Mesodermal cell (in vitro differentiated cells): ENCODE results near the gene SND1.

Experiments
- H3K27ac ChIP-seq: 2 replicates; pipeline ENCODE4 v1.7.0; 2013; ENCODE audit warnings: mild to moderate bottlenecking, low read depth, low read length, moderate library complexity; ENCODE audit not compliant: severe bottlenecking
- H3K36me3 ChIP-seq: 2 replicates; pipeline ENCODE4 v1.7.1; 2013; ENCODE audit warnings: mild to moderate bottlenecking, low read length, moderate library complexity; ENCODE audit not compliant: control insufficient read depth, insufficient read depth
- H3K4me1 ChIP-seq: one replicate; pipeline ENCODE4 v1.7.1; 2013; ENCODE audit warnings: mild to moderate bottlenecking, low read length; ENCODE audit not compliant: insufficient read depth, control insufficient read depth, poor library complexity, severe bottlenecking
- H3K4me3 ChIP-seq: 2 replicates; pipeline ENCODE4 v1.7.0; 2013; ENCODE audit warnings: low read length, control low read depth, mild to moderate bottlenecking; ENCODE audit not compliant: insufficient read depth, poor library complexity, severe bottlenecking; ENCODE audit errors: extremely low read depth
- H3K9me3 ChIP-seq: 2 replicates; pipeline ENCODE4 v1.7.1; 2013; ENCODE audit warnings: mild to moderate bottlenecking, low read length, moderate library complexity; ENCODE audit not compliant: control insufficient read depth
- WGBS, 2 experiments: methylation state at CpG; one replicate each; pipeline ENCODE4 v1.1.5; 2013; ENCODE audit warnings: missing lambda C conversion rate in 2 of 2; ENCODE audit not compliant: insufficient coverage in 2 of 2; 5-methylcytosine and 5-hydroxymethylcytosine counted together

Gene SND1

DNA sequence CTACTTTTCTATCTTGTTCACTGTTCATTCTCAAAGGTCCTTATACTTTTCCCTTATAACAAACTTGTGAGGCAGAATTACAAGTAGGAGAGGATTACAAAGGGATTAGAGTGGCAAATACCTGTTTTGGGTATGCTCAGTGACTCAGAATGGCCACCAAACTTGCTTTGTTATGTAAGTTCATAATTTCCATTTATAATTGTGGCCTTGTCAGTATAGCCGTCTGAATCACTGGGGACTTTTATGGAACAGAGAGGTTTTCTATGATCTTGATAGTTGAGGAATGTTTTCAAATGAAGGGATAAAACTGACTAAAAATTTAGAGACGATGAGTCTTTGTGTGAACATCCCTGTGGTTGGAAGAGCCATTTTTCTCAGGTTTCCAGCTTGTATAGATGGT, 116.2 kb downstream of the SND1 start:
- H3K4me1 ChIP-seq = peaks cover 6% of the 10 kb centered on the region
- peaks cover 16% of the 10 kb centered on the region for H3K36me3 ChIP-seq
- 92% methylated on average over 2 of the region's 2 CpGs; no CpG with 5 or more reads in 1 of the 2 experiments for WGBS, 2 experiments
- no peaks in the 10 kb centered on the region for H3K9me3 ChIP-seq
- no peak overlapping the region for H3K4me3 ChIP-seq
- H3K27ac ChIP-seq = no peak overlapping the region

DNA sequence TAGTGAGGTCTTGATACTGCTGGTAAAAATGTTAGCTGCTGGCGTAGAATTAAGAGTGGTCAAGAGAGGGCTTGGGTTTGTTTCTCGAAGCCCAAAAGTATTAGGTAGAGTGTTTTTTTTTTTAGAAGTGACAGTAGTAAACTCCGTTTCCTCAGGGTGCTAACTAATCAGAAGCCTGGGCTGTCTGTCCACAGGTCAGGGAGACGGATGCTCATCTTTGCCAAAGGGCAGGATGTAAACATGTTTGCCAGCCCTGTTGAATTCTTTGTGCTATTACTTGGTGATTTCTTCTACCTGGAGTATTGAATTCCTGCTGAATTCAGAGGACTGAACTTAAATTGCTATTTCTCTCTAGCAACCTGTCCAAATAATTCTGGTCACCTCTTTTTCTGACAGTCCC, 117.1 kb downstream of the SND1 start:
- peaks cover 6% of the 10 kb centered on the region for H3K4me1 ChIP-seq
- no peak overlapping the region for H3K27ac ChIP-seq
- WGBS, 2 experiments = 88 to 100% methylated on average over 2 to 4 of the region's 4 CpGs
- no peak overlapping the region for H3K4me3 ChIP-seq
- peaks cover 25% of the 10 kb centered on the region for H3K36me3 ChIP-seq
- H3K9me3 ChIP-seq = no peaks in the 10 kb centered on the region

DNA sequence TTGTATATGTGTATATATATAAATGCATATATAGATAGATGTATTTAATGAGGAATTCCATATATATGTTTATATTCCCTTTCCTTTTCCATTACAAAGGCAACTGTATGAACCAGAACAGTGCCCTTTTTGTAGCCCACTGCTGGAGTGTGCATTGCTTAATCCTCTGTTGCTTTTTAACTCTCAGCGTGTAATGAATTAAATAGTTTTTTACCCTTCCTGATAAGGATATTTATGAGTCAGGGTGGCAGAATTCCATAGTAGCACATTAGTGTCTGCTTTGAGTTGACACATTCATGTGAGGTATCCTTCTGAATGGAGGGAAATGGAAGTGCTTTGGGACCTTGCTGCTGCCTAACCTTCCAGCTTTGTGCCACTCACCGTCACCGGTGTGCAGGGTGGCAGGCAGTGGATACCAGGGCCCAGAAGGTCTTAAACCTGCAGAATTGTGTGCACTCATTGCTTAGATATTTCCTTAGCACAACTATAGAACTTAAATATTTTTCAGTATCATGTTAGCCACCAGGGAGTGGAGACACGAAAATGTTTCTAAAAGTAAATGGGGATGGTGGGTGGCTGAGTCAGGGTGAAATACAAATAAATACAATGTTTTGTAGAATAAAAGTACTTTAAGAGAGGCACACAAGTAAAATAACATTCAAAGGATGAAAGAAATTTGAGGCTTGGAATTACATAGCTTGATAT, 117.9 kb downstream of the SND1 start:
- Histone ChIP-seq H3K4me1 (peaks cover 6% of the 10 kb centered on the region), H3K27ac (no peak overlapping the region), H3K36me3 (peaks cover 22% of the 10 kb centered on the region), H3K9me3 (no peaks in the 10 kb centered on the region), H3K4me3 (no peak overlapping the region)
- 100% methylated on average over 2 to 3 of the region's 4 CpGs for WGBS, 2 experiments

DNA sequence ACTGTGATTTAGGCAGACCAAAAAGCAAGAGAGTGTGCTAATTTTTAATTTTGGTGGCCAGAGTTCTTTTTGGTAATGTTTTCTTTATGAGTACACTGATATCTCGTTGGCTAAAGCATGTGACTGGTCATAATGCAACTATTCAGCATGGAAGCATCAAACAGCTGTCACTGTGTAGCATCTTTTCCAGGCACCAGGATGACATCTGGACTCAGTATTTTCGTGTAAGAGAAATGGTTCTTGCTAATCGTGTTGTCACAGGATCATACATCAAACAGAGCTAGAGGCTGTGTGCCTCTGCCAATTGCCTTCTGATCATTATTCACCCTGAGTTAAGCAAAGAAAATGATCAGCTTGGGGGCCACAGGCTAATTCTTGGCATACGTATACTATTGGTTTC, 118.9 kb downstream of the SND1 start:
- 97 to 100% methylated on average over 4 of the region's 4 CpGs for WGBS, 2 experiments
- H3K4me3 ChIP-seq = no peak overlapping the region
- peaks cover 6% of the 10 kb centered on the region for H3K4me1 ChIP-seq
- H3K27ac ChIP-seq = no peak overlapping the region
- no peaks in the 10 kb centered on the region for H3K9me3 ChIP-seq
- peaks cover 18% of the 10 kb centered on the region for H3K36me3 ChIP-seq

DNA sequence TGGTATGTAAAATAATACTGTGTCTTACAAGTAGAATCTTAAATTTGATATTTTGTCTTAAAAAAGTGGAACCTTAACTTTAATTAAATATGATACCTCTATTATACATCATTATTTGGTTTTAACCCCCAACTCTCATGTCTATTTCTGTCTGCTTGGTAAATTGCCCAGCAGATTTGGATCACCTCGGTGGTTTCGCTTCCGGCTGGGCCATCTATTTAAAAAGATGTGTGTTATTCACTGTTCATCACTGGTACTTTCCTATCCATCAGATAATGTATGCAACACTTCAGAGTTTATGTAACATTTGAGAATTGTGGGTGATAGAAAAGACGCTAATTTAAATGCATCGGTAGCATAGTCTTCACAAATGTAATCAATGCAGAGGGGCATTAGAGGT, 119.7 kb downstream of the SND1 start:
- peaks cover 6% of the 10 kb centered on the region for H3K4me1 ChIP-seq
- 100% methylated on average over 2 of the region's 5 CpGs; no CpG with 5 or more reads in 1 of the 2 experiments for WGBS, 2 experiments
- H3K9me3 ChIP-seq = no peaks in the 10 kb centered on the region
- H3K36me3 ChIP-seq = peaks cover 15% of the 10 kb centered on the region
- H3K27ac ChIP-seq = no peak overlapping the region
- no peak overlapping the region for H3K4me3 ChIP-seq

DNA sequence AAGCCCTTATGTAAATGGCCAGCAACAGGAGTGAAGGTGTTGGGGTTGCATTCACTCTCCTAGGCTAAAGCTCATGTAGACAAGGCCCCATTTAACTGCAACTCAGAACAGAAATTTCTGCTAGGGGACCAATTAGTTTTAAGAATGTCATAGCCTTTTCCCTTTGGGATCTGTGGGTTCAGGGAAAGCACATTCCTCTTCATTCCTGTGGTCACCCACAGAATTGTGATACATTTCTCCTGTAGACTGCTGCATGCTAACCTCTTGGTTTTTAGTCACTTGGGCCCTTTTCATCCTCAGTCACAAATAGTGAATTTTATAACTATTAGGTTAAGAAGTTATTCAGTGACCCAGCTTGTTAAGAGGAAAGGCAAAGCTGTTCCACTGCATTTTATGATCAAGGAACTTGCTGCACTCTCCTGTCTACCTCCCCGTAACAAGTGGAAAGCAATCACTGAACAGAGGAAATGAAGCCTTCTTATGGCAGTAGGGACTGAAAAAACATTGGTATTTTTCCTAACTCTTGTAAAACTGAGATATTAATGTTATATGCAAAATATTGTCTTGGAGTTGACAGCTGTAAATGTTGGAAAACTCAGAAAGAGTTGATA, 124.9 kb downstream of the SND1 start:
- Histone ChIP-seq H3K4me1 (peaks cover 8% of the 10 kb centered on the region), H3K9me3 (no peaks in the 10 kb centered on the region), H3K36me3 (peaks cover 20% of the 10 kb centered on the region), H3K27ac (no peak overlapping the region), H3K4me3 (no peak overlapping the region)
- no CpG with 5 or more reads among the region's 1 CpG for WGBS, 2 experiments

DNA sequence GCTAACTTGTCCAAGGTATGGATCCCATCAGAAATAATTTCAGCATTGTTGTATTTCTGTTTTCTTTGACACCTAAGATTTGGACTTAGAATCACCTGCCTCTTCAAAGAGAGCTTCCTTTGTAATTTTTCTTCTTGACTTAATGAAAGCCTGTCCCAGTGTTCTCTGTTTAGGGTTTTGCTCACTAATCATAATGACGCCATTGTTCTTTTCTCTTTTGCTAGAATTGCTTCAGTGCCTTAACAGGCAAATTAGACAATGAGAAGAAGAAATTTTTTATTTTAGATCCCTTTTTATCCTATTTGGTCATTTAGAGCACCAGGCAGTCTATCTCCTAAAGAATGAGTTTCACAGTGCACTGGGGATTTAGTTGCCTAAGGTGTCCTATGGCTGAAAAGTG, 128.5 kb downstream of the SND1 start:
- no peak overlapping the region for H3K4me3 ChIP-seq
- no peak overlapping the region for H3K27ac ChIP-seq
- H3K4me1 ChIP-seq = peaks cover 19% of the 10 kb centered on the region
- no peaks in the 10 kb centered on the region for H3K9me3 ChIP-seq
- WGBS, 2 experiments = no CpG with 5 or more reads among the region's 1 CpG
- peaks cover 19% of the 10 kb centered on the region for H3K36me3 ChIP-seq

DNA sequence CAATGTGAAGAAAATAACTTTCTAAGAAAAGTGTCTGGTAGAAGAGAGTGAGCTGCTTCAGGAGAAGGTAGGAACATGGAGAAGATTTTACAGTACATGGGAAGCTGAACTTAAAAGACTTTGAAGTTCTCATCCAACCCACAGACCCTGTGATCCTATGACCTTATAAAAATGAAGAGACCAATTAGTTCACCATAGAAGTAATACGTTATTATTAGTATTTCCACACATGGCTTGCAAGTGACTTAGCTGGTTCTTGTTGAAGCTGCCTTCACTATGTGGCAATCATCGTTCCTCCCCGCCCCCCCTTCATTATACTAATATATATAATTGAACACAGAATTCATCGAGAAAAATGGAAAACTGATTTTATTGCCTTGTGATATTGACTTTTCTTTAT, 129.1 kb downstream of the SND1 start:
- H3K4me3 ChIP-seq = no peak overlapping the region
- H3K9me3 ChIP-seq = no peaks in the 10 kb centered on the region
- H3K4me1 ChIP-seq = peaks cover 19% of the 10 kb centered on the region
- WGBS, 2 experiments = no CpG with 5 or more reads among the region's 4 CpGs
- no peak overlapping the region for H3K27ac ChIP-seq
- H3K36me3 ChIP-seq = peaks cover 14% of the 10 kb centered on the region

DNA sequence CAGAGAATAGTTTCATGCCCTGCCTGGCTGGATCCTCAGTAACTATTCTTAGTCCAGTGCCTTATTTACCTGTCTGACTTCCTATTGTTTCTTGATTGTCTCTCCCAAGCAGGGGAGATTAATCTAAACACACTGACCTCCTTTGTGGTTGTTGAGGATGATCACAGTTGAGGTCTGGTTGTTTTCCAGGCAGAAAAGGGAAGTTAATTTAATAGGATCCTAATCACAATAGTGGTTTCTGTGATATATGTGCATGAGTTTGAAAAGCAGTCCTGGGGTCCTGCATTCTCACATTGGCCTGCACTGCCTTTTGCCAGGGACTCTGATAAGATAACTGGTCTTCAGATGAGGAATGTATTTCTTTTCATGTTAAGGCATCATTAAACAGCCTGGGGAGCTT, 130.1 kb downstream of the SND1 start:
- Histone ChIP-seq H3K4me1 (peaks cover 17% of the 10 kb centered on the region), H3K36me3 (peaks cover 14% of the 10 kb centered on the region), H3K27ac (peak overlapping the region; percentile 55), H3K4me3 (no peak overlapping the region), H3K9me3 (no peaks in the 10 kb centered on the region)

DNA sequence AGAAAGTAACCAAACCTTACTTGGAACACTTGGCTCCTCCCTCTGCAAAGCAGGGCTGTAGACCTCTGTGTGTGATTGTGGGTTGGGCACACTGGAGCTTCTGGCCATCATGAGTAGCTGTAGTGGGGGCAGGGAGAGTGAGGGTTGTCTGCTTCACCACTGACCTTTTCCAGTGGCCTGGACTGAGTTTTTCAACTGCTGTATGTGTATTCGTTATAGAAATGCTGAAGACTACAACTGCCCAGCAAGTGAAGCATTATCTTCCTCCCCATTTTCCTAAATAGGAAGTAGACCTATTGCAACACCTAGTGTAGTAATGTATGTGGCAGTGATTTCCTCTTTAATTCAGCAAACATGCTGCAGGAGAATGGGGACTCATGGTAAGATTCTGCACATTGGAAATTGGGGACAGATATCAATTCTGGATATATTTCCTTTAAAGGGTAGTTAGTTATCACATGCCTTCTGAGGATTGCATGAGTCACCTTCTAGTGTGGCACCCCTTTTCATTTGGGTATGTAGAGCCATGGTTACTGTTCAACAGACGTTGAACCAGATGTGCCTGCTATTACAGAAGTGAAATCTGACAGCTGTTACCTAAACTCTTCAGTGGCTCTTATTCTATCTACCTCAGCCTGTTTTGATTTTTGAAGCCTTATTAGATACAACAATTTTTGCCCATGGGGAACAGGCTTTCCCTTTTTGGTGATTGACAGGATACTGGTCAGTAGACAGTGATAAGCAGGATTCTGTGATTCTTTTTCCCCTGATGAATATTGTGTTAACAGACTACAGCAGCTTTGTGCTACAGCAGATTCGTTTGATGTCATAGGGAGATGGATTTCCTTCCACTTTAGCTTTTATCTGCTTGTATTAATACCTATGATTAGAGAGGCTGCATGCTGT, 130.9 kb downstream of the SND1 start:
- Histone ChIP-seq H3K9me3 (no peaks in the 10 kb centered on the region), H3K4me3 (no peak overlapping the region), H3K27ac (peak overlapping the region; percentile 55), H3K4me1 (peaks cover 15% of the 10 kb centered on the region), H3K36me3 (peaks cover 14% of the 10 kb centered on the region)
- WGBS, 2 experiments = 100% methylated on average over 1 of the region's 3 CpGs; no CpG with 5 or more reads in 1 of the 2 experiments
